ENCODE results near the gene TRIM63. TPM values are rescaled to one million over a fixed set of nuclear protein-coding genes. Genes with fewer than 3 reads are reported as not detected.
"Not testable (repeated sequence)": the region's sequence is repeated elsewhere in the genome, so short reads cannot be mapped to it uniquely, and the experiment has no call there.

TRIM63 gene
- polyA plus RNA-seq, 1 of the 3 experiments (the other 2 are of a cell fraction): not detected

- TF ChIP-seq USF2 (IDR thresholded peaks at IDR 0.05; ENCODE audit: borderline replicate concordance, low read depth, low read length) (no peak), RFX5 (IDR thresholded peaks at IDR 0.05; ENCODE audit: low read length) (no peak), RAD21 (IDR thresholded peaks at IDR 0.05; ENCODE audit: low read length) (no peak)
Observed at GRCh38 chr1:26094076-26094669, 26.7 kb upstream of the TRIM63 start (continued).

DNA sequence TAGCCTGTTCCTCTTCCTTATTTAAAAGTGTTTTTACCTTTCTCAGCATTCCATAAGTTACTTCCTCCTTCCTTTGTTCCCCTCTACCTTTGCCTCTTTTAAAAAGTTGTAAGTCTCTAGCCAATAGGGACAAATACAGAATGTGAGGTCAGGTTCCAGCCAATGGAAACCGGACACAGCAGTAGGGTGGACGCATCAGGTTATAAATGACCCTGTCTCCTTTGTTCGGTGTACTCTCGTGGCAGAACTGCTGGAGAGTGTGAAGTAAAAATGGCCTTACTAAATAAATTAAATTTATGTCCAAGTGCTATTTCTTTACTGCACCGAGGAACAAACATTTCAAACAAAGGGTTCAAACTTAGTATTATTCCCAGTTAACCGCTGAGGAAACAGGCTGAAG is 26.1 kb upstream of the TRIM63 start:
- H2AFZ ChIP-seq (ENCODE audit: low read depth); H4K20me1 ChIP-seq (ENCODE audit: insufficient read depth); H3K27me3 ChIP-seq (ENCODE audit: insufficient read depth); H3K4me3 ChIP-seq (ENCODE audit: low read depth in 2 of 2, low read length in 1 of 2); H3K36me3 ChIP-seq (replicated peaks in 1 of 2; ENCODE audit: control insufficient read depth in 1 of 2, insufficient read depth in 2 of 2, low read length in 1 of 2); H3K9ac ChIP-seq; H3K27ac ChIP-seq (ENCODE audit: low read depth in 2 of 2, low read length in 1 of 2); H3F3A ChIP-seq (replicated peaks; ENCODE audit: insufficient read depth); H3K9me3 ChIP-seq; H3K79me2 ChIP-seq (ENCODE audit: insufficient read depth); H3K9me2 ChIP-seq; POLR2A ChIA-PET; H3K4me2 ChIP-seq; DNase-seq: not testable (repeated sequence)
- CTCF ChIA-PET: interaction anchor here (1.2 to 1.5 kb wide), 2 partner anchors 11 to 52 kb away, joined by 3 to 4 read pairs; no protein-coding TSS in a partner anchor
- peaks cover 0 to 12% of the 10 kb centered on the region in 2 experiments; a peak in 1 of 4 replicates for H3K4me1 ChIP-seq (ENCODE audit: control insufficient read depth in 1 of 2, insufficient read depth in 2 of 2, low read depth in 1 of 2, low read length in 1 of 2)
- 70% methylated on average over 6 of the region's 6 CpGs for WGBS (ENCODE audit: low lambda C conversion rate)

DNA sequence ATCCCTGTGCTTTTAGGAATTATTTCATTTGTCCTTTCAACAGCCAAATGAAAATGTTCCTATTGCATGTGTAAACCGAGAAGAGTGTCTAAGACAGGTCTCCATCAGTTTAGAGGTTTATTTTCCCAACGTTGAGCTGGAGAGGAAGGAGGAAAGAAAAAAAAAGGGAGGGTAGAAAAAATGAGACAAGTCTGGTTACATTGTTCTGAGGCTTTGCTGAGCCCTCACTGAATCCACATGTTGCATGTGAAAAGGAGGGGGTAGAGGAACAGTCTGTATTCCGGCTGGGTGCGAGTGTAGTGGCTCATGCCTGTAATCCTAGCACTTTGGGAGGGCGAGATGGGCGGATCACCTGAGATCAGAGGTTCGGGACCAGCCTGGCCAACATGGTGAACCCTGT is 25.0 kb upstream of the TRIM63 start:
- Histone ChIP-seq H3K4me1 (ENCODE audit: control insufficient read depth in 1 of 2, insufficient read depth in 2 of 2, low read depth in 1 of 2, low read length in 1 of 2) (peaks cover 0 to 12% of the 10 kb centered on the region in 2 experiments; a peak in 1 of 4 replicates), H3K27me3 (ENCODE audit: insufficient read depth) (no peaks in the 10 kb centered on the region; the same call in 1 of the 2 replicates), H3F3A (replicated peaks; ENCODE audit: insufficient read depth) (no peaks in the 10 kb centered on the region), H3K9me2 (no peaks in the 10 kb centered on the region), H2AFZ (ENCODE audit: low read depth) (no peak overlapping the region), H3K27ac (ENCODE audit: low read depth in 2 of 2, low read length in 1 of 2) (no peak overlapping the region), H4K20me1 (ENCODE audit: insufficient read depth) (no peaks in the 10 kb centered on the region), H3K36me3 (replicated peaks in 1 of 2; ENCODE audit: control insufficient read depth in 1 of 2, insufficient read depth in 2 of 2, low read length in 1 of 2) (no peaks in the 10 kb centered on the region), H3K4me3 (ENCODE audit: low read depth in 2 of 2, low read length in 1 of 2) (no peak overlapping the region), H3K79me2 (ENCODE audit: insufficient read depth) (no peaks in the 10 kb centered on the region), H3K4me2 (no peak overlapping the region), H3K9me3 (no peaks in the 10 kb centered on the region), H3K9ac (no peak overlapping the region)
- no peak for DNase-seq
- ChIA-PET CTCF (interaction anchor here (1.0 to 2.6 kb wide), 3 partner anchors 12 to 76 kb away, joined by 3 to 10 read pairs (median 3); partner anchors contain the start of gene C1orf232), POLR2A (no interaction called here)
- whole genome bisulfite sequencing (ENCODE audit: low lambda C conversion rate): 60% methylated on average over 7 of the region's 7 CpGs
- TF ChIP-seq, protein P1, sequence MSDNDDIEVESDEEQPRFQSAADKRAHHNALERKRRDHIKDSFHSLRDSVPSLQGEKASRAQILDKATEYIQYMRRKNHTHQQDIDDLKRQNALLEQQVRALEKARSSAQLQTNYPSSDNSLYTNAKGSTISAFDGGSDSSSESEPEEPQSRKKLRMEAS (IDR thresholded peaks at IDR 0.05; ENCODE audit: low read depth): no peak
- TF ChIP-seq FOXJ3 (CRISPR knock-in tag; IDR thresholded peaks at IDR 0.05): no peak
- TF ChIP-seq, protein P2, sequence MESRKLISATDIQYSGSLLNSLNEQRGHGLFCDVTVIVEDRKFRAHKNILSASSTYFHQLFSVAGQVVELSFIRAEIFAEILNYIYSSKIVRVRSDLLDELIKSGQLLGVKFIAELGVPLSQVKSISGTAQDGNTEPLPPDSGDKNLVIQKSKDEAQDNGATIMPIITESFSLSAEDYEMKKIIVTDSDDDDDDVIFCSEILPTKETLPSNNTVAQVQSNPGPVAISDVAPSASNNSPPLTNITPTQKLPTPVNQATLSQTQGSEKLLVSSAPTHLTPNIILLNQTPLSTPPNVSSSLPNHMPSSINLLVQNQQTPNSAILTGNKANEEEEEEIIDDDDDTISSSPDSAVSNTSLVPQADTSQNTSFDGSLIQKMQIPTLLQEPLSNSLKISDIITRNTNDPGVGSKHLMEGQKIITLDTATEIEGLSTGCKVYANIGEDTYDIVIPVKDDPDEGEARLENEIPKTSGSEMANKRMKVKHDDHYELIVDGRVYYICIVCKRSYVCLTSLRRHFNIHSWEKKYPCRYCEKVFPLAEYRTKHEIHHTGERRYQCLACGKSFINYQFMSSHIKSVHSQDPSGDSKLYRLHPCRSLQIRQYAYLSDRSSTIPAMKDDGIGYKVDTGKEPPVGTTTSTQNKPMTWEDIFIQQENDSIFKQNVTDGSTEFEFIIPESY (IDR thresholded peaks at IDR 0.05; ENCODE audit: borderline replicate concordance, low read depth): no peak
- no peak for TF ChIP-seq YY1 (IDR thresholded peaks at IDR 0.05; ENCODE audit: low read depth)
- TF ChIP-seq NFIC (IDR thresholded peaks at IDR 0.05; ENCODE audit: borderline replicate concordance): no peak
- no peak for TF ChIP-seq GABPA (IDR thresholded peaks at IDR 0.05; ENCODE audit: low read depth)
- TF ChIP-seq TEAD4 (IDR thresholded peaks at IDR 0.05; ENCODE audit: borderline replicate concordance, insufficient read depth): no peak
- no peak for TF ChIP-seq POLR2AphosphoS5 (IDR thresholded peaks at IDR 0.05; ENCODE audit: low read depth, low read length)
- TF ChIP-seq CHD2 (IDR thresholded peaks at IDR 0.05; ENCODE audit: low read length, partially characterized antibody): no peak
- TF ChIP-seq PBX3 (IDR thresholded peaks at IDR 0.05): no peak
- no peak for TF ChIP-seq TCF12 (IDR thresholded peaks at IDR 0.05)
- TF ChIP-seq, protein P3, sequence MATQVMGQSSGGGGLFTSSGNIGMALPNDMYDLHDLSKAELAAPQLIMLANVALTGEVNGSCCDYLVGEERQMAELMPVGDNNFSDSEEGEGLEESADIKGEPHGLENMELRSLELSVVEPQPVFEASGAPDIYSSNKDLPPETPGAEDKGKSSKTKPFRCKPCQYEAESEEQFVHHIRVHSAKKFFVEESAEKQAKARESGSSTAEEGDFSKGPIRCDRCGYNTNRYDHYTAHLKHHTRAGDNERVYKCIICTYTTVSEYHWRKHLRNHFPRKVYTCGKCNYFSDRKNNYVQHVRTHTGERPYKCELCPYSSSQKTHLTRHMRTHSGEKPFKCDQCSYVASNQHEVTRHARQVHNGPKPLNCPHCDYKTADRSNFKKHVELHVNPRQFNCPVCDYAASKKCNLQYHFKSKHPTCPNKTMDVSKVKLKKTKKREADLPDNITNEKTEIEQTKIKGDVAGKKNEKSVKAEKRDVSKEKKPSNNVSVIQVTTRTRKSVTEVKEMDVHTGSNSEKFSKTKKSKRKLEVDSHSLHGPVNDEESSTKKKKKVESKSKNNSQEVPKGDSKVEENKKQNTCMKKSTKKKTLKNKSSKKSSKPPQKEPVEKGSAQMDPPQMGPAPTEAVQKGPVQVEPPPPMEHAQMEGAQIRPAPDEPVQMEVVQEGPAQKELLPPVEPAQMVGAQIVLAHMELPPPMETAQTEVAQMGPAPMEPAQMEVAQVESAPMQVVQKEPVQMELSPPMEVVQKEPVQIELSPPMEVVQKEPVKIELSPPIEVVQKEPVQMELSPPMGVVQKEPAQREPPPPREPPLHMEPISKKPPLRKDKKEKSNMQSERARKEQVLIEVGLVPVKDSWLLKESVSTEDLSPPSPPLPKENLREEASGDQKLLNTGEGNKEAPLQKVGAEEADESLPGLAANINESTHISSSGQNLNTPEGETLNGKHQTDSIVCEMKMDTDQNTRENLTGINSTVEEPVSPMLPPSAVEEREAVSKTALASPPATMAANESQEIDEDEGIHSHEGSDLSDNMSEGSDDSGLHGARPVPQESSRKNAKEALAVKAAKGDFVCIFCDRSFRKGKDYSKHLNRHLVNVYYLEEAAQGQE (IDR thresholded peaks at IDR 0.05; ENCODE audit: low read depth, low read length): no peak
- TF ChIP-seq CTCF (IDR thresholded peaks at IDR 0.05): no peak

Measured in SK-N-SH (cell line).